ENCODE measurements around the gene KRT6B.

DNA sequence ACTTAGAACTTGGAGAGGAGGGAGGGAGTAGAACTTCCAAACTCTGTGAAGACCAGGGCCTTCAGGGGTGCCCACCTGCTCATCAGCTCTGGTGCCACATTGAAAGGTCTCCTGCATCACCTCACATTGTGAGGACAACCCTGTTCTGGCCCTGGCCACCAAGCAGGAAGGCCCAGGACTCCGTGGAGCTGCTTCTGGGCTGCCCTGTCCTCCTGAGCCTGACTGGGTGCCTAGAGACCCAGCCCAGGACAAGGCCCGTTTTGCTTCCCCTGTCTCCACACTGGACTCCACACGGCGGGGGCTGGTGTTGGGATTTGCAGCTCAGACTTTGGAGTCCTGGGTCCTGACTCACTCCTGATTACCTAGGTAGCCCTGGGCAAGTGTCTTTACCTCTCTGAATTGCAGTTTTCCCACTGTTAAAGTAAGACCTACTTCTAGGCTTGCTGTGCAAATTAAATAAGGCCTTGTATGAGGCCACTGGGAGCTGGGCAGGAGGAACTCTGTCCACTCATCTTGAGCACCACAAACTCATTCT, 33.3 kb downstream of the KRT6B start:
- TF ChIP-seq, protein P1, sequence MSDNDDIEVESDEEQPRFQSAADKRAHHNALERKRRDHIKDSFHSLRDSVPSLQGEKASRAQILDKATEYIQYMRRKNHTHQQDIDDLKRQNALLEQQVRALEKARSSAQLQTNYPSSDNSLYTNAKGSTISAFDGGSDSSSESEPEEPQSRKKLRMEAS (IDR thresholded peaks at IDR 0.05), result no peak
- TF ChIP-seq, protein P2, sequence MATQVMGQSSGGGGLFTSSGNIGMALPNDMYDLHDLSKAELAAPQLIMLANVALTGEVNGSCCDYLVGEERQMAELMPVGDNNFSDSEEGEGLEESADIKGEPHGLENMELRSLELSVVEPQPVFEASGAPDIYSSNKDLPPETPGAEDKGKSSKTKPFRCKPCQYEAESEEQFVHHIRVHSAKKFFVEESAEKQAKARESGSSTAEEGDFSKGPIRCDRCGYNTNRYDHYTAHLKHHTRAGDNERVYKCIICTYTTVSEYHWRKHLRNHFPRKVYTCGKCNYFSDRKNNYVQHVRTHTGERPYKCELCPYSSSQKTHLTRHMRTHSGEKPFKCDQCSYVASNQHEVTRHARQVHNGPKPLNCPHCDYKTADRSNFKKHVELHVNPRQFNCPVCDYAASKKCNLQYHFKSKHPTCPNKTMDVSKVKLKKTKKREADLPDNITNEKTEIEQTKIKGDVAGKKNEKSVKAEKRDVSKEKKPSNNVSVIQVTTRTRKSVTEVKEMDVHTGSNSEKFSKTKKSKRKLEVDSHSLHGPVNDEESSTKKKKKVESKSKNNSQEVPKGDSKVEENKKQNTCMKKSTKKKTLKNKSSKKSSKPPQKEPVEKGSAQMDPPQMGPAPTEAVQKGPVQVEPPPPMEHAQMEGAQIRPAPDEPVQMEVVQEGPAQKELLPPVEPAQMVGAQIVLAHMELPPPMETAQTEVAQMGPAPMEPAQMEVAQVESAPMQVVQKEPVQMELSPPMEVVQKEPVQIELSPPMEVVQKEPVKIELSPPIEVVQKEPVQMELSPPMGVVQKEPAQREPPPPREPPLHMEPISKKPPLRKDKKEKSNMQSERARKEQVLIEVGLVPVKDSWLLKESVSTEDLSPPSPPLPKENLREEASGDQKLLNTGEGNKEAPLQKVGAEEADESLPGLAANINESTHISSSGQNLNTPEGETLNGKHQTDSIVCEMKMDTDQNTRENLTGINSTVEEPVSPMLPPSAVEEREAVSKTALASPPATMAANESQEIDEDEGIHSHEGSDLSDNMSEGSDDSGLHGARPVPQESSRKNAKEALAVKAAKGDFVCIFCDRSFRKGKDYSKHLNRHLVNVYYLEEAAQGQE (IDR thresholded peaks at IDR 0.05; ENCODE audit: low read depth), result no peak
- TF ChIP-seq TAF1 (IDR thresholded peaks at IDR 0.05; ENCODE audit: low read depth), result no peak
